Fibroblast of lung (primary cell): ENCODE measurements around the gene GUK1. TPM values are rescaled to one million over a fixed set of nuclear protein-coding genes. Genes with fewer than 3 reads are reported as not detected.

ENCODE experiments used
- DNase-seq, 2 donors: peaks; one replicate each; pipeline versions ENCODE4 v3.0.0 to v3.0.0-alpha.2; 2010; ENCODE audit warnings: low read depth in 2 of 2
- H2AFZ ChIP-seq: 2 replicates; pipeline ENCODE4 v1.5.1; 2012; ENCODE audit warnings: low read length, control low read depth, inconsistent platforms
- H3K27ac ChIP-seq: 2 replicates; pipeline ENCODE4 v1.5.1; 2011; ENCODE audit warnings: low read length, control low read depth; ENCODE audit not compliant: insufficient read depth
- H3K27me3 ChIP-seq: 2 replicates; pipeline ENCODE4 v1.5.1; 2011; ENCODE audit warnings: mild to moderate bottlenecking, low read length; ENCODE audit not compliant: control insufficient read depth, insufficient read depth
- H3K36me3 ChIP-seq: 2 replicates; pipeline ENCODE4 v1.5.1; 2011; ENCODE audit warnings: low read length; ENCODE audit not compliant: control insufficient read depth, insufficient read depth
- H3K4me1 ChIP-seq: 2 replicates; pipeline ENCODE4 v1.5.1; 2011; ENCODE audit warnings: low read length; ENCODE audit not compliant: control insufficient read depth, insufficient read depth; ENCODE audit errors: extremely low read depth
- H3K4me2 ChIP-seq: 2 replicates; pipeline ENCODE4 v1.5.1; 2011; ENCODE audit warnings: low read length, control low read depth; ENCODE audit not compliant: insufficient read depth; ENCODE audit errors: extremely low read depth
- H3K4me3 ChIP-seq, 4 experiments: fragments of 200-600 bp in 1 of 4; sonication (generic) in 1 of 4; replicated peaks in 1 of 4; 2 replicates each; pipeline ENCODE4 v1.5.1; 2011 to 2016; ENCODE audit warnings: low read length in 4 of 4, low read depth in 3 of 4, mild to moderate bottlenecking in 3 of 4, control low read depth in 2 of 4, inconsistent platforms in 1 of 4, mixed read lengths in 1 of 4; ENCODE audit not compliant: insufficient read depth in 1 of 4; ENCODE audit errors: control extremely low read depth in 1 of 4
- H3K79me2 ChIP-seq: 2 replicates; pipeline ENCODE4 v1.5.1; 2012; ENCODE audit warnings: mild to moderate bottlenecking, low read length, inconsistent platforms; ENCODE audit not compliant: control insufficient read depth, insufficient read depth
- H3K9ac ChIP-seq: 2 replicates; pipeline ENCODE4 v1.5.1; 2011; ENCODE audit warnings: mild to moderate bottlenecking, low read length, control low read depth; ENCODE audit not compliant: insufficient read depth
- H3K9me3 ChIP-seq: 2 replicates; pipeline ENCODE4 v1.5.1; 2012; ENCODE audit warnings: low read depth, low read length; ENCODE audit not compliant: control insufficient read depth, insufficient read depth
- H4K20me1 ChIP-seq: 2 replicates; pipeline ENCODE4 v1.5.1; 2011; ENCODE audit warnings: low read length; ENCODE audit not compliant: control insufficient read depth, insufficient read depth; ENCODE audit errors: extremely low read depth
- CTCF ChIP-seq, 2 donors: IDR thresholded peaks in 1 of 2; conservative IDR thresholded peaks in 1 of 2; 1 replicate in 1 of 2; 2 replicates in 1 of 2; pipeline ENCODE4 v1.5.1; 2011 to 2012; ENCODE audit warnings: low read length in 2 of 2, control low read depth in 1 of 2, inconsistent platforms in 1 of 2, low read depth in 1 of 2, mild to moderate bottlenecking in 1 of 2
- EZH2 ChIP-seq: IDR thresholded peaks from 2 replicates; pipeline ENCODE4 v1.5.1; 2012; ENCODE audit warnings: low read length, control low read depth, mild to moderate bottlenecking; ENCODE audit errors: missing control alignments
- polyA plus RNA-seq, 2 donors: library from polyadenylated mRNA; depleted of rRNA in 1 of 2; stranded (reverse) in 1 of 2; unstranded in 1 of 2; fragments of >200 nt; gene quantifications; 2 replicates each; pipeline ENCODE4 v1.2.1, GENCODE V29; 2011 to 2012; ENCODE audit warnings: missing spikeins in 1 of 2
- total RNA-seq: library from RNA; depleted of rRNA; stranded (reverse); fragments of >200 nt; gene quantifications from 2 replicates; pipeline ENCODE4 v1.2.1, GENCODE V29; 2014

GUK1 gene
- total and polyA plus RNA-seq, 2 donors (not counting 1 experiment from before 2014, with no cell fraction given), result 217 to 479 TPM

GRCh38 chr1:228122921-228123441 lies 17.1 kb upstream of the GUK1 start:
- DNase-seq, result no peak
- Histone ChIP-seq H3K4me2 (no peak overlapping the region), H3K4me1 (no peaks in the 10 kb centered on the region), H3K27me3 (peaks cover 3% of the 10 kb centered on the region), H3K36me3 (no peaks in the 10 kb centered on the region), H4K20me1 (no peaks in the 10 kb centered on the region), H3K9ac (no peak overlapping the region), H3K79me2 (no peaks in the 10 kb centered on the region), H3K27ac (no peak overlapping the region), H2AFZ (no peak overlapping the region), H3K9me3 (no peaks in the 10 kb centered on the region), H3K4me3 (no peak overlapping the region)
- no peak for TF ChIP-seq EZH2
- no peak for TF ChIP-seq CTCF (conservative IDR thresholded peaks at IDR 0.05 in 1 of 2, IDR thresholded peaks at IDR 0.05 in 1 of 2; ENCODE audit: low read depth in 1 of 2, low read length in 2 of 2)

GRCh38 chr1:228123505-228123904 lies 16.6 kb upstream of the GUK1 start:
- DNase-seq, result no peak
- Histone ChIP-seq H3K27me3 (peaks cover 3% of the 10 kb centered on the region), H3K4me2 (no peak overlapping the region), H3K27ac (no peak overlapping the region), H4K20me1 (no peaks in the 10 kb centered on the region), H3K9me3 (no peaks in the 10 kb centered on the region), H3K79me2 (no peaks in the 10 kb centered on the region), H2AFZ (no peak overlapping the region), H3K4me1 (no peaks in the 10 kb centered on the region), H3K4me3 (no peak overlapping the region), H3K36me3 (no peaks in the 10 kb centered on the region), H3K9ac (no peak overlapping the region)
- no peak for TF ChIP-seq CTCF (conservative IDR thresholded peaks at IDR 0.05 in 1 of 2, IDR thresholded peaks at IDR 0.05 in 1 of 2; ENCODE audit: low read depth in 1 of 2, low read length in 2 of 2)
- no peak for TF ChIP-seq EZH2

DNA sequence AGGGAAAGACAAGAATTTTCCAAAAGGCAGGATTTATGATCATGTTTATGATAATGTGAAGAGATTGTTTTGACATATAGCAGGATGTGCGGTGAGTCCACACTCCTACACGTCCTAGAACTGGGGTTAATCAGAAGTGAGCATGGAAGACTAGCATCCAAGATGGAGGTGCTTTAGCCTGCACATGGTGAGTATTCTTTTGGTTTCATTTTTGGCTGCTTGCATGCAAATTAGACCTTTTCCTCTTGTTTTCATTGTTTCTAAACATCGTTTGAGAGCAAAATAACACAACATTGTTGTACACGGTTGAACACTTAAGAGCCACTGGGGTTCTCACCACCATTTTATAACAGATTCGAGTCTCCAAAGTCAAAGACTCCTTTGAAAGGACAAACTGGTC lies 14.9 kb upstream of the GUK1 start:
- Histone ChIP-seq H2AFZ (no peak overlapping the region), H3K27ac (no peak overlapping the region), H3K9me3 (no peaks in the 10 kb centered on the region), H3K36me3 (no peaks in the 10 kb centered on the region), H4K20me1 (no peaks in the 10 kb centered on the region), H3K4me3 (no peak overlapping the region), H3K4me1 (no peaks in the 10 kb centered on the region), H3K27me3 (peaks cover 3% of the 10 kb centered on the region), H3K4me2 (no peak overlapping the region), H3K9ac (no peak overlapping the region), H3K79me2 (no peaks in the 10 kb centered on the region)
- TF ChIP-seq EZH2 (no peak), CTCF (conservative IDR thresholded peaks at IDR 0.05 in 1 of 2, IDR thresholded peaks at IDR 0.05 in 1 of 2; ENCODE audit: low read depth in 1 of 2, low read length in 2 of 2) (no peak)
- no peak for DNase-seq
